A673 (cell line): ENCODE measurements around the gene RNF168.

Experiments
- CTCF ChIP-seq: fragments of 300-800, 200-600 bp; sonication (generic); conservative IDR thresholded peaks from 2 replicates; pipeline ENCODE4 v1.5.1; 2017; ENCODE audit warnings: low read depth, mild to moderate bottlenecking, antibody characterized with exemption, low read length, moderate library complexity, mixed read lengths
- EZH2 ChIP-seq: fragments of 200-600 bp; sonication (generic); IDR thresholded peaks from 2 replicates; pipeline ENCODE4 v1.6.1; 2017; ENCODE audit warnings: borderline replicate concordance, low read depth, mild to moderate bottlenecking, mixed read lengths, antibody characterized with exemption, low read length; ENCODE audit not compliant: poor library complexity, severe bottlenecking

- TF ChIP-seq CTCF (no peak), EZH2 (no peak)
These were observed 4.5 kb downstream of the RNF168 start for GRCh38 chr3:196499061-196499460.
